Coronary artery (tissue), 2 donors: Measurements from ENCODE around the gene DHDDS.
"Not testable (repeated sequence)": the region's sequence is repeated elsewhere in the genome, so short reads cannot be mapped to it uniquely, and the experiment has no call there.

Experiments
- DNase-seq: peaks from one replicate; pipeline ENCODE4 v3.0.0-alpha.2; 2017; ENCODE audit warnings: low spot score
- H3K27ac ChIP-seq, 2 donors: fragments of 200-600 bp; sonication (generic); one replicate each; pipeline ENCODE4 v1.5.1; 2016 to 2019
- H3K4me3 ChIP-seq: fragments of 200-600 bp; sonication (generic); 2 replicates; pipeline ENCODE4 v1.5.1; 2016; ENCODE audit warnings: mild to moderate bottlenecking, moderate library complexity
- TF ChIP-seq, protein P1 (sequence below): fragments of 200-600 bp; sonication (generic); IDR thresholded peaks from one replicate; pipeline ENCODE4 v1.5.1; 2019; ENCODE audit warnings: antibody characterized with exemption

DHDDS gene

DNA sequence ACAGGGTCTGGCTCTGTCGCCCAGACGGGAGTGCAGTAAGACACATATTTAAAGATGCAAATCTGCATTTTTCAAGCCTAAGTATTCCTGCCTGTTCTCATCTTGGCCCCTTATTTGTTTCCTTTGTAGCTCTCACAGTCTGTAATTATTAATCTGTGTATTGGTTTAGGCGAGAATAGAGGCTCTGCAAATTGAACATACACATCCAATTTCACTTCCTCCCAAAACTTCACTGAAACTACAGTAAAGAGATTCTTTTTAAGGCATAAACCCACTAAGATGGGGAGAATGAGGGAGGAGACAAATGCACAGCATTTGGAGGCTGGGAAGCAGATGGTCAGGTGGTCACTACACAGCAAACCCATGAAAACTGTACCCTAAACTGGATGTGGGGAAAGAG is 61.1 kb downstream of the DHDDS start:
- no peak overlapping the region for H3K27ac ChIP-seq
- no peak overlapping the region for H3K4me3 ChIP-seq
- DNase-seq, result no peak
- TF ChIP-seq, protein P1, sequence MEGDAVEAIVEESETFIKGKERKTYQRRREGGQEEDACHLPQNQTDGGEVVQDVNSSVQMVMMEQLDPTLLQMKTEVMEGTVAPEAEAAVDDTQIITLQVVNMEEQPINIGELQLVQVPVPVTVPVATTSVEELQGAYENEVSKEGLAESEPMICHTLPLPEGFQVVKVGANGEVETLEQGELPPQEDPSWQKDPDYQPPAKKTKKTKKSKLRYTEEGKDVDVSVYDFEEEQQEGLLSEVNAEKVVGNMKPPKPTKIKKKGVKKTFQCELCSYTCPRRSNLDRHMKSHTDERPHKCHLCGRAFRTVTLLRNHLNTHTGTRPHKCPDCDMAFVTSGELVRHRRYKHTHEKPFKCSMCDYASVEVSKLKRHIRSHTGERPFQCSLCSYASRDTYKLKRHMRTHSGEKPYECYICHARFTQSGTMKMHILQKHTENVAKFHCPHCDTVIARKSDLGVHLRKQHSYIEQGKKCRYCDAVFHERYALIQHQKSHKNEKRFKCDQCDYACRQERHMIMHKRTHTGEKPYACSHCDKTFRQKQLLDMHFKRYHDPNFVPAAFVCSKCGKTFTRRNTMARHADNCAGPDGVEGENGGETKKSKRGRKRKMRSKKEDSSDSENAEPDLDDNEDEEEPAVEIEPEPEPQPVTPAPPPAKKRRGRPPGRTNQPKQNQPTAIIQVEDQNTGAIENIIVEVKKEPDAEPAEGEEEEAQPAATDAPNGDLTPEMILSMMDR, result no peak

DNA sequence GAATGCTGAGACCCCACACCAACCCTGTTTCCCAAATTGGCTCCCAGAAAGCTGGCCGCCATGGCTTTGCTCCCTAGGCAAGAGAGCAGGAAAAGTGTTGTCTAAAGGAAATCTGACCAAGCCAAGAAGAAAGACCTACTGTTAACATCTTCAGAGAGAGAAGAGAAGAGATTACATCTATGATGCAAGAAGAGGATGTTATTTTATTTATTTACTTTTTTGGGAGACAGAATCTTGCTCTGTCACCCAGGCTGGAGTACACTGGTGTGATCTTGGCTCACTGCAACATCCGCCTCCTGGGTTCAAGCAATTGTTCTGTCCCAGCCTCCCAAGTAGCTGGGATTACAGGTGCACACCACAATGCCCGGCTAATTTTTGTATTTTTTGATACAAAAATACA is 61.8 kb downstream of the DHDDS start:
- H3K27ac ChIP-seq, result no peak overlapping the region
- no peak overlapping the region for H3K4me3 ChIP-seq
- no peak for DNase-seq
- TF ChIP-seq, protein P1, result no peak

DNA sequence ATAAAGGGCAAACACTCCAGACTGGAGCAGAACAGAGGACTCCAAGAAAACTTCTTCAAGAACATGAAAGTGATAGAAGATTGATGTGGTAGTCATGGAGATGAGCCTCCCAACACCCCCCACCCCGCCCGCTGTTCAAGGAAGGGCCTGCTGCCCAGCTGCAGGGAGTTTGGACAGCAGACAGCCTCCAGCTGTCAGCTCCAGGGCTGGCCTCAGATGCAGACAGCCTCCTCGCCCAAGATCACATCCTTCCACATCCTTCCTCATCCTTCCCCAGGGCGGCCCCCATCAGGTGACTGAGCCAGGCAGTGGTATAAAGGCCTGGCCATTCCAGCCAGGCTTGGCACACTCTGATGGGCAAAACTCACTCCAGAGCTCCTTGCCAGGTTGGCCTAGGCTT is 64.7 kb downstream of the DHDDS start:
- Histone ChIP-seq H3K27ac (no peak overlapping the region), H3K4me3 (no peak overlapping the region)
- DNase-seq, result no peak
- TF ChIP-seq, protein P1, result no peak

DNA sequence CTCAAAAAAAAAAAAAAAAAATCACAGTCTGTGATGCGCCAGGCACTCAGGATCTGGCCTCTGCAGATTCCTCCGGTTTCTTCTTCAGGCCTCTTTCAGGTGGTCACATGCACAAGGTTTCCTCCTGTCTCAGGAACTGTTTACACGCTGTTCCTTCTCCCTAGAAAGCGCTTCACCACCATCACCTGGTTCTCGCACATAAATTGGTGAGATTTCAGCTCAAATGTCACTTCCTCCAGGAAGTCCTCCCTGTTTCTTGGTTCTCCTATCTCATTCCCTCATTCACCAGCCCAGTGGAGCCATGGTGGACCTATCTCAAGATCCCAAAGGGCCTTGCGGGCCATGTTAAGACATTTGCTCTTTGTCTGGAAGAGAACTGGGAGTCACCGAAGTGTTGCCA is 66.8 kb downstream of the DHDDS start:
- Histone ChIP-seq H3K27ac (no peak overlapping the region), H3K4me3 (no peak overlapping the region)
- TF ChIP-seq, protein P1, result no peak
- no peak for DNase-seq

DNA sequence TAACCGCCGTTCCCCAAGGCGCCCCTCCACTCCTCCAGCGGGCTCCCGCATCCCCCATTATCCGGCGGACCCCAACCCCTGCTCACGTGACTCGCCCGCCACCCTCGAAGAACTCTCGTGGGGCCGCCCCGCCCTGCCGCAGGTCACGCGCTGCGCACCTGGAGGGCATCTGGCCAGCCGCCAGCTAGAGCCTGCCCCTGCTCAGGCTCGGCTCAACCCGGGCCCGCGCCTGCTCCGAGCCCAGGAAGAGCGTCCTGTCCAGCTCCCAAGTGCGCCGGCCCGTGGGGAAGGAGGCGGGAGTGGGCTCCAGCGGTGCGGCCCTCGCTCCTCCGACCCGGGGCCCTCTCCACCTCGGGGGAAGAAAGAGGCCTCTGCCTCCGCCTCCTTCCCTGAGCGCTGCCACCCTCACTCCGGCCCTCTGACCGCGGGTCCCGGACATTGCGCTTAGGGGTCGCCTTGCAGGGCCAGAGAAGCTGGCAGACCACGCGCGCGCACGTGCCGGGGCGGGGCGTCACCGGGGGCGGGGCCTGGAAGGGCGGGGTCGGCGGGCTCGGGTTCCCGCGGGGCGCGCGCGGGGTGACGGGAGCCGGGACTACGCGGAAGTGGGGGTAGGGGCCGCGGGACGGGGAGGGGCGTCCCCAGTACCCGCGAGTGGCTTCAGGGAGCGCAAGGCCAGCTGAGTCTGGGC is 68.5 kb downstream of the DHDDS start:
- DNase-seq, result peak; percentile 90
- Histone ChIP-seq H3K4me3 (peak overlapping the region; percentile 82), H3K27ac (peak overlapping the region; percentile 77 to 92)
- TF ChIP-seq, protein P1, result peak; percentile 35

DNA sequence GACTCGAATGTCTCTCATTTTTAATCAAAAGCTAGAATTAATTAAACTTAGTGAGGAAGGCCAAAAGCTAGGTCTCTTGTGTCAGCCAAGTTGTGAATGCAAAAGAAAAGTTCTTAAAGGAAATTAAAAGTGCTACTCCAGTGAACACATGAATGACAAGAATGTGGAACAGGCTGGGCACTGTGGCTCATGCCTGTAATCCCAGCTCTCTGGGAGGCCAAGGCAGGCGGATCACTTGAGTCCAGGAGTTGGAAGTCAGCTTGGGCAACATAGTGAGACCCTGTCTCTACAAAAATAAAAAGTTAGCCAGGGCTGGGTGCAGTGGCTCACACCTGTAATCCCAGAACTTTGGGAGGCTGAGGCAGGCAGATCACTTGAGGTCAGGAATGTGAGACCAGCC is 78.6 kb downstream of the DHDDS start:
- not testable (repeated sequence) for H3K27ac ChIP-seq, DNase-seq, H3K4me3 ChIP-seq

DNA sequence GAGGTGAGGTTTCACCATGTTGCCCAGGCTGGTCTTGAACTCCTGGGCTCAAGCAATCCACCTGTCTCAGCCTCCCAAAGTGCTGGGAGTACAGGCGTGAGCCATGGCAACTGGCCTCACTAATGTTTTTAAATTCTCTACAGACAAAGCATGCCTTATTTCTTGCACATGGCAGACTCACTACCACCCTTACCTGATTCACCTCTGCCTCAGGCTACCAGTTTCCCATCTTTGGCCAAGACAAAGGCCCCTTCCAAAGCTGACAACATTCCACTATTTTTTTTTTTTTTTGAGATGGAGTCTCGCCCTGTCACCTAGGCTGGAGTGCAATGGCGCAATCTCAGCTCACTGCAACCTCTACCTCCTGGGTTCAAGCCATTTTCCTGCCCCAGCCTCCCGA is 83.7 kb downstream of the DHDDS start:
- not testable (repeated sequence) for H3K4me3 ChIP-seq, DNase-seq

DNA sequence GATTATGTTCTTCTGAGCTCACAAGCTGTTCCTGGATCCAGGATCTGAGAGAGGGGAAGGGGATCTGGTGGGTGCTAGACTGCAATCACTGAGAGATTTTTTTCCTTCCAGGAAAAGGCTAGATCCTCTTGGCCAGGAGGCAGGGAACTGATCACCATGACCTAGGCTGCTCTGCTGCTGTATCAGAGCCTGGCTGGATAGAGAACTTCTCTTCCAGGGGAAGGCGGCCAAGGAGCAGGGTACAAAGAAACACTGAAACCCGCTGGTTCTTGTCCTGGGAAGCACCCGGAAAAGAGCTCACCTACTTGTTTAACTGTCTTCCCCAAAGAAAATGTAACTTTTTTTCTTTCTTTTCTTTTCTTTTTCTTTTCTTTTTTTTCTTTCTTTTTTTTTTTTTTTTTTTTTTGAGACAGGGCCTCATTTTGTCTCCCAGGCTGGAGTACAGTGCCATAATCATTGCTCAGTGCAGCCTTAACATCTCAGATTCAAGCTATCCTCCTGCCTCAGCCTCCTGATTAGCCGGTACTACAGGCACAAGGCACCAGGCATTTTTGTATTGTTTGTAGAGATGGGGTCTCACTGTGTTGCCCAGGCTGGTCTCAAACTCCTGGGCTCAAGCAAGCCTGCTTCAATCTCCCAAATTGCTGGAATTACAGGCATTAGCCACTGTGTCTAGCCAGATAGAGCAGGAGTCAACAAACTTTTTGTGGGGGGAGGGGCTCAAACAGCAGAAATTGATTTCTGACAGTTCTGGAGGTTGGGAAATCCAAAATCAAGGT is 85.1 kb downstream of the DHDDS start:
- Histone ChIP-seq H3K4me3 (no peak overlapping the region), H3K27ac (no peak overlapping the region)
- DNase-seq, result no peak
- TF ChIP-seq, protein P1, result no peak

More for the DNA sequence above, 83.7 kb downstream of the DHDDS start:
- not testable (repeated sequence) for H3K27ac ChIP-seq
